ENCODE results near the gene FLT1. TPM values are rescaled to one million over a fixed set of nuclear protein-coding genes. Genes with fewer than 3 reads are reported as not detected.

The FLT1 gene
- total RNA-seq, 1 experiment from 2014 or later = 0.25 TPM

DNA sequence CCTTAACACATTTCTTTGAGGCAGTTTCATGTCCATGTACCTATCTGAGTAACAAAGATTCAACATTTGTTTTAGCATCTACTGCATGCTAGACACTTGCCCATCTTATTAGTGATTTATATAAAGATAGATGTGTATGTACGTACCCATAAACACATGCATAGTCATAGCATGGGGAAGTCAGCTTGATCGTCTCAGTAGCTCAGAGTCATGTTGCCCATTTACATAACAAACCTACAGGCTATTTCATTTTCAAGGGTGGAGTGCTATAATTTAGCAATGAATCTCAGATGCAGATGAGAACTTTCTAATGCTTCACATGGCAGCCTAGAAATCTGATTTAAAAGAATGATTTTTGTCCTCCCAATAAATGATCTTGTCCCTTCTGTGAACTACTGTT lies 23.5 kb downstream of the FLT1 start:
- no peaks in the 10 kb centered on the region for H3K36me3 ChIP-seq (ENCODE audit: control insufficient read depth in 1 of 2, insufficient read depth in 2 of 2, low read length in 2 of 2)
- TF ChIP-seq POLR2AphosphoS5 (IDR thresholded peaks at IDR 0.05; ENCODE audit: low read depth, low read length) = no peak
- no peak for TF ChIP-seq CEBPB (IDR thresholded peaks at IDR 0.05; ENCODE audit: low read depth)
- no peak for TF ChIP-seq POLR2A (IDR thresholded peaks at IDR 0.05; ENCODE audit: borderline replicate concordance, extremely low read depth, insufficient read depth, insufficient read length)
- no peak for TF ChIP-seq FOSL1 (IDR thresholded peaks at IDR 0.05; ENCODE audit: low read depth)
- no peak for TF ChIP-seq TCF7L2 (IDR thresholded peaks at IDR 0.05; ENCODE audit: borderline replicate concordance, extremely low read depth, insufficient read depth, insufficient read length)
- TF ChIP-seq ZNF274 (IDR thresholded peaks at IDR 0.05; ENCODE audit: low read depth, low read length) = no peak
- TF ChIP-seq, protein P1, sequence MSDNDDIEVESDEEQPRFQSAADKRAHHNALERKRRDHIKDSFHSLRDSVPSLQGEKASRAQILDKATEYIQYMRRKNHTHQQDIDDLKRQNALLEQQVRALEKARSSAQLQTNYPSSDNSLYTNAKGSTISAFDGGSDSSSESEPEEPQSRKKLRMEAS (IDR thresholded peaks at IDR 0.05) = no peak
- TF ChIP-seq, protein P2, sequence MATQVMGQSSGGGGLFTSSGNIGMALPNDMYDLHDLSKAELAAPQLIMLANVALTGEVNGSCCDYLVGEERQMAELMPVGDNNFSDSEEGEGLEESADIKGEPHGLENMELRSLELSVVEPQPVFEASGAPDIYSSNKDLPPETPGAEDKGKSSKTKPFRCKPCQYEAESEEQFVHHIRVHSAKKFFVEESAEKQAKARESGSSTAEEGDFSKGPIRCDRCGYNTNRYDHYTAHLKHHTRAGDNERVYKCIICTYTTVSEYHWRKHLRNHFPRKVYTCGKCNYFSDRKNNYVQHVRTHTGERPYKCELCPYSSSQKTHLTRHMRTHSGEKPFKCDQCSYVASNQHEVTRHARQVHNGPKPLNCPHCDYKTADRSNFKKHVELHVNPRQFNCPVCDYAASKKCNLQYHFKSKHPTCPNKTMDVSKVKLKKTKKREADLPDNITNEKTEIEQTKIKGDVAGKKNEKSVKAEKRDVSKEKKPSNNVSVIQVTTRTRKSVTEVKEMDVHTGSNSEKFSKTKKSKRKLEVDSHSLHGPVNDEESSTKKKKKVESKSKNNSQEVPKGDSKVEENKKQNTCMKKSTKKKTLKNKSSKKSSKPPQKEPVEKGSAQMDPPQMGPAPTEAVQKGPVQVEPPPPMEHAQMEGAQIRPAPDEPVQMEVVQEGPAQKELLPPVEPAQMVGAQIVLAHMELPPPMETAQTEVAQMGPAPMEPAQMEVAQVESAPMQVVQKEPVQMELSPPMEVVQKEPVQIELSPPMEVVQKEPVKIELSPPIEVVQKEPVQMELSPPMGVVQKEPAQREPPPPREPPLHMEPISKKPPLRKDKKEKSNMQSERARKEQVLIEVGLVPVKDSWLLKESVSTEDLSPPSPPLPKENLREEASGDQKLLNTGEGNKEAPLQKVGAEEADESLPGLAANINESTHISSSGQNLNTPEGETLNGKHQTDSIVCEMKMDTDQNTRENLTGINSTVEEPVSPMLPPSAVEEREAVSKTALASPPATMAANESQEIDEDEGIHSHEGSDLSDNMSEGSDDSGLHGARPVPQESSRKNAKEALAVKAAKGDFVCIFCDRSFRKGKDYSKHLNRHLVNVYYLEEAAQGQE (IDR thresholded peaks at IDR 0.05; ENCODE audit: low read depth) = no peak
- TF ChIP-seq SRF (IDR thresholded peaks at IDR 0.05; ENCODE audit: low read depth) = no peak
- no peak for TF ChIP-seq YY1 (IDR thresholded peaks at IDR 0.05; ENCODE audit: extremely low read depth, insufficient replicate concordance, low read depth, low read length)
- H3K9me3 ChIP-seq (ENCODE audit: control insufficient read depth in 1 of 2, insufficient read depth in 1 of 2, low read depth in 1 of 2, low read length in 2 of 2) = no peaks in the 10 kb centered on the region
- no peaks in the 10 kb centered on the region for H3K79me2 ChIP-seq (ENCODE audit: insufficient read depth, low read length)
- H3K27ac ChIP-seq (ENCODE audit: low read depth, low read length) = no peak overlapping the region
- H3K9ac ChIP-seq (ENCODE audit: low read length) = no peak overlapping the region
- no peak for ATAC-seq
- CTCF ChIA-PET = no interaction called here
- RAD21 ChIA-PET (ENCODE audit: low non-redundant PET in 1 of 2, low total read pairs in 2 of 2, uncharacterized antibody in 2 of 2, unreplicated experiment in 2 of 2) = no interaction called here
- DNase-seq (ENCODE audit: low read depth, low spot score) = no peak
- H2AFZ ChIP-seq (ENCODE audit: low read depth, low read length, poor library complexity, severe bottlenecking) = no peak overlapping the region
- no peak overlapping the region for H3K4me2 ChIP-seq (ENCODE audit: low read length)
- peaks cover 2 to 12% of the 10 kb centered on the region in 2 experiments; a peak in 3 of 4 replicates for H3K4me1 ChIP-seq (ENCODE audit: control insufficient read depth in 1 of 2, insufficient read depth in 2 of 2, low read length in 2 of 2)
- no TSS peak for BruUV-seq (replicated peaks)
- no peak overlapping the region for H3K4me3 ChIP-seq (replicated peaks in 1 of 2; ENCODE audit: low read depth in 1 of 2, low read length in 2 of 2)
- H3K9me2 ChIP-seq (ENCODE audit: insufficient read depth) = no peaks in the 10 kb centered on the region
- intact Hi-C loops (cut with micrococcal nuclease) = no loop called here
- POLR2A ChIA-PET = no interaction called here
- no peaks in the 10 kb centered on the region for H4K20me1 ChIP-seq (ENCODE audit: insufficient read depth)
- no peaks in the 10 kb centered on the region for H3K27me3 ChIP-seq (ENCODE audit: insufficient read depth, low read length)
